Skeletal muscle tissue (tissue), 4 donors: ENCODE results near the gene BGN. TPM values are rescaled to one million over a fixed set of nuclear protein-coding genes. Genes with fewer than 3 reads are reported as not detected.

Experiments used
- H3K27ac ChIP-seq: one replicate; pipeline ENCODE4 v1.7.0; 2013; ENCODE audit warnings: mild to moderate bottlenecking, low read depth, low read length, inconsistent platforms
- H3K27me3 ChIP-seq, 3 donors: one replicate each; pipeline ENCODE4 v1.7.0; 2013; ENCODE audit warnings: low read length in 3 of 3; ENCODE audit not compliant: control insufficient read depth in 3 of 3, insufficient read depth in 3 of 3
- H3K36me3 ChIP-seq, 3 donors: one replicate each; pipeline ENCODE4 v1.7.0; 2013; ENCODE audit warnings: low read length in 3 of 3; ENCODE audit not compliant: control insufficient read depth in 3 of 3, insufficient read depth in 3 of 3
- H3K4me1 ChIP-seq, 3 donors: one replicate each; pipeline ENCODE4 v1.7.0; 2013; ENCODE audit warnings: low read length in 3 of 3, mild to moderate bottlenecking in 3 of 3; ENCODE audit not compliant: control insufficient read depth in 3 of 3, insufficient read depth in 3 of 3
- H3K4me3 ChIP-seq, 3 donors: one replicate each; pipeline ENCODE4 v1.7.0; 2013; ENCODE audit warnings: low read length in 3 of 3
- H3K9ac ChIP-seq, 3 donors: one replicate each; pipeline ENCODE4 v1.7.0; 2013; ENCODE audit warnings: low read length in 3 of 3, mild to moderate bottlenecking in 3 of 3, moderate library complexity in 2 of 3, low read depth in 1 of 3
- H3K9me3 ChIP-seq, 3 donors: one replicate each; pipeline ENCODE4 v1.7.0; 2013; ENCODE audit warnings: low read length in 3 of 3; ENCODE audit not compliant: control insufficient read depth in 3 of 3
- total RNA-seq: library from RNA; depleted of rRNA; stranded (reverse); fragments of >200 nt; gene quantifications from one replicate; pipeline ENCODE4 v1.2.3, GENCODE V29; 2014
- donor health status: Osteomylitis.

Gene BGN
- total RNA-seq, 1 donor from 2014 or later: 24.5 TPM

- no peaks in the 10 kb centered on the region for H3K27me3 ChIP-seq
- no peak overlapping the region for H3K9ac ChIP-seq
- H3K27ac ChIP-seq: no peak overlapping the region
- peaks cover 0 to 2% (median 2%) of the 10 kb centered on the region in 3 donors for H3K36me3 ChIP-seq
- no peak overlapping the region for H3K4me3 ChIP-seq
- no peaks in the 10 kb centered on the region for H3K9me3 ChIP-seq
- peaks cover 8 to 29% (median 20%) of the 10 kb centered on the region in 3 donors for H3K4me1 ChIP-seq
Observed at GRCh38 chrX:153459986-153460385, 34.8 kb upstream of the BGN start.

GRCh38 chrX:153460826-153461225 lies 34.0 kb upstream of the BGN start:
- Histone ChIP-seq H3K27ac (no peak overlapping the region), H3K36me3 (peaks cover 0 to 2% (median 2%) of the 10 kb centered on the region in 3 donors), H3K9me3 (no peaks in the 10 kb centered on the region), H3K9ac (no peak overlapping the region), H3K4me1 (peaks cover 8 to 25% (median 20%) of the 10 kb centered on the region in 3 donors), H3K4me3 (no peak overlapping the region), H3K27me3 (no peaks in the 10 kb centered on the region)

GRCh38 chrX:153462291-153462690 lies 32.5 kb upstream of the BGN start:
- Histone ChIP-seq H3K9ac (no peak overlapping the region), H3K27ac (no peak overlapping the region), H3K36me3 (peaks cover 0 to 2% (median 0%) of the 10 kb centered on the region in 3 donors), H3K4me3 (no peak overlapping the region), H3K27me3 (no peaks in the 10 kb centered on the region), H3K4me1 (peaks cover 0 to 10% (median 6%) of the 10 kb centered on the region in 3 donors), H3K9me3 (no peaks in the 10 kb centered on the region)

GRCh38 chrX:153463031-153463430 lies 31.7 kb upstream of the BGN start:
- H3K36me3 ChIP-seq: peaks cover 0 to 3% (median 0%) of the 10 kb centered on the region in 3 donors
- H3K9me3 ChIP-seq: no peaks in the 10 kb centered on the region
- H3K4me1 ChIP-seq: peaks cover 0 to 4% (median 3%) of the 10 kb centered on the region in 3 donors
- no peaks in the 10 kb centered on the region for H3K27me3 ChIP-seq
- no peak overlapping the region for H3K9ac ChIP-seq
- H3K4me3 ChIP-seq: no peak overlapping the region
- no peak overlapping the region for H3K27ac ChIP-seq

GRCh38 chrX:153463556-153463955 lies 31.2 kb upstream of the BGN start:
- no peak overlapping the region for H3K9ac ChIP-seq
- H3K4me3 ChIP-seq: no peak overlapping the region
- no peaks in the 10 kb centered on the region for H3K27me3 ChIP-seq
- H3K9me3 ChIP-seq: no peaks in the 10 kb centered on the region
- peaks cover 0 to 3% (median 0%) of the 10 kb centered on the region in 3 donors for H3K4me1 ChIP-seq
- no peak overlapping the region for H3K27ac ChIP-seq
- H3K36me3 ChIP-seq: peaks cover 0 to 3% (median 0%) of the 10 kb centered on the region in 3 donors

GRCh38 chrX:153464116-153464515 lies 30.7 kb upstream of the BGN start:
- Histone ChIP-seq H3K9ac (no peak overlapping the region), H3K36me3 (peaks cover 0 to 3% (median 0%) of the 10 kb centered on the region in 3 donors), H3K4me1 (peaks cover 0 to 7% (median 0%) of the 10 kb centered on the region in 3 donors), H3K9me3 (no peaks in the 10 kb centered on the region), H3K27me3 (no peaks in the 10 kb centered on the region), H3K27ac (no peak overlapping the region), H3K4me3 (no peak overlapping the region)

- no peaks in the 10 kb centered on the region for H3K27me3 ChIP-seq
Observed at GRCh38 chrX:153465691-153466380, 28.9 kb upstream of the BGN start.

GRCh38 chrX:153468008-153468580 lies 26.7 kb upstream of the BGN start:
- H3K9ac ChIP-seq: no peak overlapping the region
- H3K36me3 ChIP-seq: peaks cover 0 to 3% (median 0%) of the 10 kb centered on the region in 3 donors
- no peak overlapping the region for H3K4me3 ChIP-seq
- H3K9me3 ChIP-seq: no peaks in the 10 kb centered on the region
- H3K27me3 ChIP-seq: no peaks in the 10 kb centered on the region
- H3K27ac ChIP-seq: no peak overlapping the region
- peaks cover 9 to 15% (median 12%) of the 10 kb centered on the region in 3 donors for H3K4me1 ChIP-seq

More at GRCh38 chrX:153465691-153466380, 28.9 kb upstream of the BGN start:
- no peak overlapping the region for H3K9ac ChIP-seq
- peaks cover 6 to 12% (median 8%) of the 10 kb centered on the region in 3 donors for H3K4me1 ChIP-seq
- H3K9me3 ChIP-seq: no peaks in the 10 kb centered on the region
- no peak overlapping the region for H3K27ac ChIP-seq
- H3K36me3 ChIP-seq: peaks cover 0 to 3% (median 0%) of the 10 kb centered on the region in 3 donors
- H3K4me3 ChIP-seq: no peak overlapping the region

GRCh38 chrX:153469811-153470410 lies 24.9 kb upstream of the BGN start:
- no peaks in the 10 kb centered on the region for H3K27me3 ChIP-seq
- H3K27ac ChIP-seq: peak overlapping the region; percentile 44
- H3K36me3 ChIP-seq: peaks cover 0 to 2% (median 0%) of the 10 kb centered on the region in 3 donors
- H3K9me3 ChIP-seq: no peaks in the 10 kb centered on the region
- H3K4me1 ChIP-seq: peaks cover 12 to 15% (median 12%) of the 10 kb centered on the region in 3 donors
- H3K4me3 ChIP-seq: peak overlapping the region; percentile 71 to 77 (median 74)
- peak overlapping the region; percentile 65 to 78 (median 73) for H3K9ac ChIP-seq
